Activated T-helper 9 cell treated with anti-CD3 and anti-CD28 coated beads, Interleukin-2, amount 50 U/mL, for 16 hours (primary cell): ENCODE results near the gene TIGD3.
A peak's percentile ranks its signal among the peaks of the same experiment; 100 is the strongest.

Experiments used
- DNase-seq: peaks from one replicate; pipeline ENCODE4 v3.0.0-alpha.2; 2020; ENCODE audit warnings: low read depth

Gene TIGD3

GRCh38 chr11:65373839-65374580 is 19.5 kb downstream of the TIGD3 start:
- no peak for DNase-seq

GRCh38 chr11:65375012-65375411 is 20.5 kb downstream of the TIGD3 start:
- no peak for DNase-seq

- no peak for DNase-seq
Measured at GRCh38 chr11:65376138-65376713, 21.7 kb downstream of the TIGD3 start.

GRCh38 chr11:65377036-65377435 is 22.5 kb downstream of the TIGD3 start:
- no peak for DNase-seq

GRCh38 chr11:65377777-65378176 is 23.2 kb downstream of the TIGD3 start:
- no peak for DNase-seq

- no peak for DNase-seq
Measured at GRCh38 chr11:65378208-65378927, 23.8 kb downstream of the TIGD3 start.

- no peak for DNase-seq
Measured at GRCh38 chr11:65378928-65379638, 24.5 kb downstream of the TIGD3 start.

GRCh38 chr11:65379698-65380459 is 25.3 kb downstream of the TIGD3 start:
- DNase-seq, result no peak

GRCh38 chr11:65380460-65381119 is 26.0 kb downstream of the TIGD3 start:
- no peak for DNase-seq

GRCh38 chr11:65381716-65382032 is 27.1 kb downstream of the TIGD3 start:
- no peak for DNase-seq

GRCh38 chr11:65382033-65382803 is 27.7 kb downstream of the TIGD3 start, which contains the start of gene SLC25A45:
TSS of gene SLC25A45 (minus strand) at chr11:65382646. CDS start at chr11:65381951, 695 bp downstream.
- peak; percentile 90 for DNase-seq

GRCh38 chr11:65382804-65383368 is 28.3 kb downstream of the TIGD3 start:
- DNase-seq, result no peak

- no peak for DNase-seq
Measured at GRCh38 chr11:65383778-65384177, 29.2 kb downstream of the TIGD3 start.

GRCh38 chr11:65384301-65384889 is 29.8 kb downstream of the TIGD3 start:
- DNase-seq, result no peak

GRCh38 chr11:65386307-65387140 is 32.0 kb downstream of the TIGD3 start, which contains the start of gene FRMD8:
TSS of gene FRMD8 (plus strand) at chr11:65386637. CDS start at chr11:65387037, 400 bp downstream.
- DNase-seq, result peak; percentile 86

- no peak for DNase-seq
Measured at GRCh38 chr11:65388731-65389130, 34.2 kb downstream of the TIGD3 start.

GRCh38 chr11:65389294-65389980 is 34.9 kb downstream of the TIGD3 start:
- no peak for DNase-seq
